H9 (cell line): ENCODE measurements around the gene BTBD7. TPM values are rescaled to one million over a fixed set of nuclear protein-coding genes. Genes with fewer than 3 reads are reported as not detected.

ENCODE experiments used
- DNase-seq: peaks from one replicate; pipeline ENCODE4 v3.0.0-alpha.2; 2017
- H2AFZ ChIP-seq: one replicate; pipeline ENCODE4 v1.6.1; 2013; ENCODE audit warnings: mild to moderate bottlenecking, low read length, control low read depth, moderate library complexity
- H2AK5ac ChIP-seq: 2 replicates; pipeline ENCODE4 v1.6.1; 2013; ENCODE audit warnings: low read length, control low read depth, mixed read lengths; ENCODE audit not compliant: insufficient read length
- H2BK120ac ChIP-seq: one replicate; pipeline ENCODE4 v1.6.1; 2013; ENCODE audit warnings: low read depth, mild to moderate bottlenecking, low read length, control low read depth, inconsistent platforms; ENCODE audit not compliant: poor library complexity, severe bottlenecking
- H2BK12ac ChIP-seq: 2 replicates; pipeline ENCODE4 v1.6.1; 2013; ENCODE audit warnings: low read length, control low read depth, mixed read lengths, low read depth; ENCODE audit not compliant: insufficient read length
- H2BK15ac ChIP-seq: 2 replicates; pipeline ENCODE4 v1.6.1; 2013; ENCODE audit warnings: low read depth, low read length, control low read depth
- H2BK20ac ChIP-seq: one replicate; pipeline ENCODE4 v1.6.1; 2013; ENCODE audit warnings: low read depth, mild to moderate bottlenecking, low read length, control low read depth, inconsistent platforms; ENCODE audit not compliant: poor library complexity, severe bottlenecking
- H2BK5ac ChIP-seq: 2 replicates; pipeline ENCODE4 v1.6.1; 2013; ENCODE audit warnings: low read length, control low read depth, mixed read lengths; ENCODE audit not compliant: insufficient read length
- H3K14ac ChIP-seq: 2 replicates; pipeline ENCODE4 v1.6.1; 2013; ENCODE audit warnings: low read length, control low read depth; ENCODE audit not compliant: insufficient read depth
- H3K18ac ChIP-seq: 2 replicates; pipeline ENCODE4 v1.6.1; 2013; ENCODE audit warnings: low read depth, mild to moderate bottlenecking, mixed read lengths, low read length, control low read depth; ENCODE audit not compliant: insufficient read length
- H3K23ac ChIP-seq: 2 replicates; pipeline ENCODE4 v1.6.1; 2013; ENCODE audit warnings: low read length, control low read depth, mixed read lengths, low read depth; ENCODE audit not compliant: insufficient read length
- H3K23me2 ChIP-seq: 2 replicates; pipeline ENCODE4 v1.6.1; 2013; ENCODE audit warnings: low read depth, mild to moderate bottlenecking, mixed read lengths, low read length, control low read depth; ENCODE audit not compliant: insufficient read length, poor library complexity, severe bottlenecking
- H3K27ac ChIP-seq: 2 replicates; pipeline ENCODE4 v1.5.1; 2013; ENCODE audit warnings: low read length, control low read depth, mixed read lengths, low read depth; ENCODE audit not compliant: insufficient read length
- H3K27me3 ChIP-seq: 2 replicates; pipeline ENCODE4 v1.6.1; 2013; ENCODE audit warnings: low read length, control low read depth, inconsistent platforms; ENCODE audit not compliant: insufficient read depth
- H3K4ac ChIP-seq: 2 replicates; pipeline ENCODE4 v1.6.1; 2013; ENCODE audit warnings: low read depth, mild to moderate bottlenecking, control low read depth, inconsistent platforms, low read length, moderate library complexity
- H3K4me1 ChIP-seq: 2 replicates; pipeline ENCODE4 v1.6.1; 2013; ENCODE audit warnings: low read length, control low read depth, inconsistent platforms; ENCODE audit not compliant: insufficient read depth
- H3K4me2 ChIP-seq: 2 replicates; pipeline ENCODE4 v1.6.1; 2013; ENCODE audit warnings: low read length, control low read depth, mixed read lengths; ENCODE audit not compliant: insufficient read length, insufficient read depth
- H3K56ac ChIP-seq: 2 replicates; pipeline ENCODE4 v1.6.1; 2013; ENCODE audit warnings: low read depth, mild to moderate bottlenecking, mixed read lengths, low read length, control low read depth; ENCODE audit not compliant: insufficient read length
- H3K79me1 ChIP-seq: 2 replicates; pipeline ENCODE4 v1.6.1; 2013; ENCODE audit warnings: low read depth, mild to moderate bottlenecking, moderate library complexity, low read length, control low read depth, inconsistent platforms; ENCODE audit not compliant: insufficient read depth, poor library complexity, severe bottlenecking
- H3K79me2 ChIP-seq: 2 replicates; pipeline ENCODE4 v1.6.1; 2013; ENCODE audit warnings: low read length, control low read depth, inconsistent platforms; ENCODE audit not compliant: insufficient read depth
- H3K9ac ChIP-seq: 2 replicates; pipeline ENCODE4 v1.6.1; 2013; ENCODE audit warnings: low read length, control low read depth, mixed read lengths; ENCODE audit not compliant: insufficient read length; ENCODE audit errors: extremely low read depth
- H3K9me3 ChIP-seq: one replicate; pipeline ENCODE4 v1.6.1; 2013; ENCODE audit warnings: low read depth, low read length, inconsistent platforms; ENCODE audit not compliant: control insufficient read depth
- H3T11ph ChIP-seq: one replicate; pipeline ENCODE4 v1.6.1; 2013; ENCODE audit warnings: mild to moderate bottlenecking, low read length, control low read depth, inconsistent platforms
- H4K20me1 ChIP-seq: one replicate; pipeline ENCODE4 v1.6.1; 2013; ENCODE audit not compliant: control insufficient read depth, insufficient read length, insufficient read depth
- H4K5ac ChIP-seq: 2 replicates; pipeline ENCODE4 v1.6.1; 2013; ENCODE audit warnings: low read depth, mild to moderate bottlenecking, mixed read lengths, low read length, control low read depth; ENCODE audit not compliant: insufficient read length
- H4K8ac ChIP-seq: replicated peaks from 2 replicates; pipeline ENCODE4 v1.6.1; 2013; ENCODE audit warnings: low read length, control low read depth, mixed read lengths, low read depth; ENCODE audit not compliant: insufficient read length
- H4K91ac ChIP-seq: 2 replicates; pipeline ENCODE4 v1.6.1; 2013; ENCODE audit warnings: low read depth, mild to moderate bottlenecking, moderate library complexity, mixed read lengths, low read length, control low read depth; ENCODE audit not compliant: insufficient read length
- H3K27ac Mint-ChIP-seq, 3 experiments: 2 replicates in 2 of 3; 3 replicates in 1 of 3; pipeline ENCODE4 v1.8.0; 2020 to 2021; ENCODE audit warnings: mixed read lengths in 3 of 3, mild to moderate bottlenecking in 1 of 3, moderate library complexity in 1 of 3
- H3K27me3 Mint-ChIP-seq: 2 replicates; pipeline ENCODE4 v1.8.0; 2021; ENCODE audit warnings: low read depth, mild to moderate bottlenecking, moderate library complexity, mixed read lengths
- H3K36me3 Mint-ChIP-seq, 3 experiments: 2 replicates in 2 of 3; 3 replicates in 1 of 3; pipeline ENCODE4 v1.8.0; 2020 to 2021; ENCODE audit warnings: low read depth in 3 of 3, mixed read lengths in 3 of 3; ENCODE audit not compliant: insufficient read depth in 1 of 3
- H3K4me1 Mint-ChIP-seq, 2 experiments: 2 replicates each; pipeline ENCODE4 v1.8.0; 2020; ENCODE audit warnings: mixed read lengths in 2 of 2
- H3K4me3 Mint-ChIP-seq, 2 experiments: 2 replicates in 1 of 2; 3 replicates in 1 of 2; pipeline ENCODE4 v1.8.0; 2020 to 2021; ENCODE audit warnings: mild to moderate bottlenecking in 2 of 2, mixed read lengths in 2 of 2, moderate library complexity in 1 of 2
- H3K9me3 Mint-ChIP-seq, 2 experiments: 2 replicates in 1 of 2; 3 replicates in 1 of 2; pipeline ENCODE4 v1.8.0; 2020; ENCODE audit warnings: mild to moderate bottlenecking in 2 of 2, mixed read lengths in 2 of 2, moderate library complexity in 1 of 2
- WGBS: extraction: QIAGEN DNeasy Blood & Tissue Kit; methylation state at CpG from one replicate; pipeline ENCODE4 v1.1.7; 2013; ENCODE audit warnings: missing lambda C conversion rate, low lambda C conversion rate, mixed read lengths; ENCODE audit not compliant: insufficient read length; ENCODE audit errors: extremely low coverage; 5-methylcytosine and 5-hydroxymethylcytosine counted together
- total RNA-seq: library from RNA; stranded (reverse); gene quantifications from 2 replicates; pipeline ENCODE4 v1.2.1, GENCODE V29; 2021
- TF ChIP-seq, protein P1 (sequence below): fragments of 200-600 bp; sonication (generic); conservative IDR thresholded peaks from 3 replicates; pipeline ENCODE4 v1.8.0; 2021; ENCODE audit warnings: antibody characterized with exemption, mild to moderate bottlenecking

Gene BTBD7
- total RNA-seq, 1 experiment from 2014 or later: 44.1 TPM

DNA sequence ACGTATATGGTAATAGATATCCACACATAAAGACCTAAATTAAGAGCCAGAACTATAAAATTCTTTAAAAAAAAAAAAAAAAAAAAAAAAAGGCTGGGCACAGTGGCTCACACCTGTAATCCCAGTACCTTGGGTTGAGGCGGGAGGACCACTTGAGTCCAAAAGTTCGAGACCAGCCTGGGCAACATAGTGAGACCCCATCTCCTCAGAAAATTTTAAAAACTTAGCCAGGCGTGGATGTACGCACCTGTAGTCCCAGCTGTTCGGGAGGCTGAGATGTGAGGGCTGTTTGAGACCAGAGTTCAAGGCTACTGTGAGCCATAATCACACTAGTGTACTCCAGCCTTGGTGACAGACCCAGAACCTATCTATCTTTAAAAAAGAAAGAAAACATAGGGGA, 4.3 kb downstream of the BTBD7 start:
- no peak overlapping the region for H3K56ac ChIP-seq
- H2BK20ac ChIP-seq: no peak overlapping the region
- Mint-ChIP-seq H3K27ac (no peak overlapping the region), H3K27me3 (no peaks in the 10 kb centered on the region), H3K4me1 (peaks cover 24% of the 10 kb centered on the region in 2 experiments), H3K4me3 (no peak overlapping the region), H3K9me3 (no peaks in the 10 kb centered on the region), H3K36me3 (peaks cover 0 to 3% (median 0%) of the 10 kb centered on the region in 3 experiments; a peak in 1 of 7 replicates)
- no peaks in the 10 kb centered on the region for H4K20me1 ChIP-seq
- H4K91ac ChIP-seq: no peak overlapping the region
- peaks cover 5% of the 10 kb centered on the region for H3K23me2 ChIP-seq
- H3K79me1 ChIP-seq: peaks cover 14% of the 10 kb centered on the region
- no peak overlapping the region for H2BK15ac ChIP-seq
- H3K18ac ChIP-seq: no peak overlapping the region
- no peak overlapping the region for H2AK5ac ChIP-seq
- H3K9me3 ChIP-seq: no peaks in the 10 kb centered on the region
- no peak overlapping the region for H3K14ac ChIP-seq
- no peak for DNase-seq
- no peak overlapping the region for H4K5ac ChIP-seq
- H3K27ac ChIP-seq: no peak overlapping the region
- H3K4ac ChIP-seq: no peak overlapping the region
- H3K9ac ChIP-seq: no peak overlapping the region
- no peaks in the 10 kb centered on the region; the same call in 1 of the 2 replicates for H3K4me1 ChIP-seq
- TF ChIP-seq, protein P1, sequence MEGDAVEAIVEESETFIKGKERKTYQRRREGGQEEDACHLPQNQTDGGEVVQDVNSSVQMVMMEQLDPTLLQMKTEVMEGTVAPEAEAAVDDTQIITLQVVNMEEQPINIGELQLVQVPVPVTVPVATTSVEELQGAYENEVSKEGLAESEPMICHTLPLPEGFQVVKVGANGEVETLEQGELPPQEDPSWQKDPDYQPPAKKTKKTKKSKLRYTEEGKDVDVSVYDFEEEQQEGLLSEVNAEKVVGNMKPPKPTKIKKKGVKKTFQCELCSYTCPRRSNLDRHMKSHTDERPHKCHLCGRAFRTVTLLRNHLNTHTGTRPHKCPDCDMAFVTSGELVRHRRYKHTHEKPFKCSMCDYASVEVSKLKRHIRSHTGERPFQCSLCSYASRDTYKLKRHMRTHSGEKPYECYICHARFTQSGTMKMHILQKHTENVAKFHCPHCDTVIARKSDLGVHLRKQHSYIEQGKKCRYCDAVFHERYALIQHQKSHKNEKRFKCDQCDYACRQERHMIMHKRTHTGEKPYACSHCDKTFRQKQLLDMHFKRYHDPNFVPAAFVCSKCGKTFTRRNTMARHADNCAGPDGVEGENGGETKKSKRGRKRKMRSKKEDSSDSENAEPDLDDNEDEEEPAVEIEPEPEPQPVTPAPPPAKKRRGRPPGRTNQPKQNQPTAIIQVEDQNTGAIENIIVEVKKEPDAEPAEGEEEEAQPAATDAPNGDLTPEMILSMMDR: no peak
- no peak overlapping the region for H2AFZ ChIP-seq
- no peak overlapping the region for H2BK5ac ChIP-seq
- H3K27me3 ChIP-seq: no peaks in the 10 kb centered on the region
- no peak overlapping the region for H2BK12ac ChIP-seq
- H3K23ac ChIP-seq: no peak overlapping the region
- no CpG with 5 or more reads among the region's 6 CpGs for WGBS
- no peak overlapping the region for H3T11ph ChIP-seq
- H3K79me2 ChIP-seq: peaks cover 37% of the 10 kb centered on the region
- no peak overlapping the region for H2BK120ac ChIP-seq
- no peak overlapping the region for H4K8ac ChIP-seq
- H3K4me2 ChIP-seq: no peak overlapping the region
